Endometrium (tissue), 2 donors: Measurements from ENCODE around the gene PSG6.
"Not testable (repeated sequence)": the region's sequence is repeated elsewhere in the genome, so short reads cannot be mapped to it uniquely, and the experiment has no call there.

Experiments
- FAIRE-seq: peaks from 2 replicates; lab custom pipeline; 2012; peaks lifted over from hg19 to GRCh38; lab: Jason Lieb, UNC
- donor health status: control.
- donor health status: control.

Gene PSG6

GRCh38 chr19:42917634-42918033 is at the start of gene PSG6:
PSG6 (minus strand) TSS chr19:42917894; CDS start chr19:42917792, 102 bp downstream.
- not testable (repeated sequence) for FAIRE-seq

- no peak for FAIRE-seq
Measured at GRCh38 chr19:42965176-42965575, 47.5 kb upstream of the PSG6 start.

- FAIRE-seq: no peak
Measured at GRCh38 chr19:42961119-42961518, 43.4 kb upstream of the PSG6 start.

GRCh38 chr19:42952126-42952525 is 34.4 kb upstream of the PSG6 start:
- not testable (repeated sequence) for FAIRE-seq

- FAIRE-seq: not testable (repeated sequence)
Measured at GRCh38 chr19:42951476-42951875, 33.8 kb upstream of the PSG6 start.

- FAIRE-seq: no peak
Measured at GRCh38 chr19:42942187-42942789, 24.6 kb upstream of the PSG6 start.

- not testable (repeated sequence) for FAIRE-seq
Measured at GRCh38 chr19:42937107-42937506, 19.4 kb upstream of the PSG6 start, which contains the start of gene PSG7. PSG7 (minus strand) TSS chr19:42937207; CDS start chr19:42937076, 131 bp downstream.

- FAIRE-seq: not testable (repeated sequence)
Measured at GRCh38 chr19:42934726-42935125, 17.0 kb upstream of the PSG6 start.

GRCh38 chr19:42934183-42934582 is 16.5 kb upstream of the PSG6 start:
- not testable (repeated sequence) for FAIRE-seq

GRCh38 chr19:42933412-42933811 is 15.7 kb upstream of the PSG6 start:
- FAIRE-seq: not testable (repeated sequence)

GRCh38 chr19:42932485-42933101 is 14.9 kb upstream of the PSG6 start:
- FAIRE-seq: not testable (repeated sequence)

- FAIRE-seq: not testable (repeated sequence)
Measured at GRCh38 chr19:42930214-42930613, 12.5 kb upstream of the PSG6 start.

GRCh38 chr19:42928896-42929295 is 11.2 kb upstream of the PSG6 start:
- no peak for FAIRE-seq

GRCh38 chr19:42926781-42927180 is 9.1 kb upstream of the PSG6 start:
- no peak for FAIRE-seq

- FAIRE-seq: not testable (repeated sequence)
Measured at GRCh38 chr19:42923106-42923505, 5.4 kb upstream of the PSG6 start.

GRCh38 chr19:42920971-42921370 is 3.3 kb upstream of the PSG6 start:
- FAIRE-seq: not testable (repeated sequence)

GRCh38 chr19:42919757-42920079 is 2.0 kb upstream of the PSG6 start:
- FAIRE-seq: no peak

- FAIRE-seq: not testable (repeated sequence)
Measured at GRCh38 chr19:42919070-42919756, 1.5 kb upstream of the PSG6 start.

- not testable (repeated sequence) for FAIRE-seq
Measured at GRCh38 chr19:42918377-42919069, 829 bp upstream of the PSG6 start.

- not testable (repeated sequence) for FAIRE-seq
Measured at GRCh38 chr19:42916931-42917330, 763 bp downstream of the PSG6 start.

- FAIRE-seq: not testable (repeated sequence)
Measured at GRCh38 chr19:42913516-42913915, 4.2 kb downstream of the PSG6 start.

GRCh38 chr19:42912941-42913340 is 4.8 kb downstream of the PSG6 start:
- FAIRE-seq: not testable (repeated sequence)

GRCh38 chr19:42911731-42912130 is 6.0 kb downstream of the PSG6 start:
- not testable (repeated sequence) for FAIRE-seq
